MCF 10A (cell line): ENCODE data around the gene VPREB3. TPM values are rescaled to one million over a fixed set of nuclear protein-coding genes. Genes with fewer than 3 reads are reported as not detected.
"Not testable (repeated sequence)": the region's sequence is repeated elsewhere in the genome, so short reads cannot be mapped to it uniquely, and the experiment has no call there.

ENCODE experiments used
- BruUV-seq: library from RNA; stranded (reverse); fragments of 400-500 nt; replicated peaks from 2 replicates; lab custom pipeline; 2021; lab: Mats Ljungman, UMichigan
- CTCF ChIA-PET: fragments of 300-600 bp; sonication (Branson Sonifier 250); formaldehyde crosslinking; extraction: SDS; loops from one replicate; lab custom pipeline; 2021; ENCODE audit warnings: antibody characterized with exemption, inconsistent platforms; lab: Yijun Ruan, JAX
- POLR2A ChIA-PET: fragments of 300-600, 350-650 bp; sonication (Branson Sonifier 250); formaldehyde crosslinking; extraction: SDS; loops from one replicate; lab custom pipeline; 2020; ENCODE audit warnings: antibody characterized with exemption, inconsistent platforms; lab: Yijun Ruan, JAX
- DNase-seq: peaks from one replicate; pipeline ENCODE4 v3.0.0-alpha.2; 2018; ENCODE audit not compliant: unreplicated experiment
- H3K27ac Mint-ChIP-seq: one replicate; pipeline ENCODE4 v1.8.0; 2022; ENCODE audit warnings: mild to moderate bottlenecking, low read depth, mixed read lengths; ENCODE audit not compliant: unreplicated experiment
- H3K27me3 Mint-ChIP-seq: one replicate; pipeline ENCODE4 v1.8.0; 2022; ENCODE audit warnings: mixed read lengths; ENCODE audit not compliant: insufficient read depth, unreplicated experiment
- H3K36me3 Mint-ChIP-seq: one replicate; pipeline ENCODE4 v1.8.0; 2022; ENCODE audit warnings: mild to moderate bottlenecking, moderate library complexity, mixed read lengths; ENCODE audit not compliant: insufficient read depth, unreplicated experiment
- H3K4me1 Mint-ChIP-seq: one replicate; pipeline ENCODE4 v1.8.0; 2022; ENCODE audit warnings: mixed read lengths; ENCODE audit not compliant: insufficient read depth, unreplicated experiment
- H3K4me3 Mint-ChIP-seq: one replicate; pipeline ENCODE4 v1.8.0; 2022; ENCODE audit warnings: mild to moderate bottlenecking, moderate library complexity, mixed read lengths; ENCODE audit not compliant: unreplicated experiment
- H3K9me3 Mint-ChIP-seq: one replicate; pipeline ENCODE4 v1.8.0; 2022; ENCODE audit warnings: mixed read lengths; ENCODE audit not compliant: unreplicated experiment
- CTCF ChIP-seq: fragments of 200-600 bp; IDR thresholded peaks from one replicate; pipeline ENCODE4 v1.8.0; 2022; ENCODE audit warnings: antibody characterized with exemption, mild to moderate bottlenecking; ENCODE audit not compliant: unreplicated experiment
- intact Hi-C: fragments of 100-400 bp; cut with micrococcal nuclease; formaldehyde crosslinking; loops from 2 replicates; pipeline ENCODE4 v1.14.1; 2022
- total RNA-seq: library from RNA; stranded (reverse); gene quantifications from 2 replicates; pipeline ENCODE4 v1.2.3, GENCODE V29; 2022

The VPREB3 gene
- total RNA-seq, 1 experiment from 2014 or later = not detected

GRCh38 chr22:23742505-23743264 lies 11.5 kb downstream of the VPREB3 start:
- H3K9me3 Mint-ChIP-seq = no peaks in the 10 kb centered on the region
- ChIA-PET CTCF (interaction anchor here (0.6 to 1.1 kb wide), 2 partner anchors 103 to 107 kb away, joined by 3 to 4 read pairs; no protein-coding TSS in a partner anchor), POLR2A (interaction anchor here (0.6 kb wide), 1 partner anchor 483 kb away, joined by 3 read pairs; no protein-coding TSS in a partner anchor)
- no peak for TF ChIP-seq CTCF
- H3K4me3 Mint-ChIP-seq = no peak overlapping the region
- H3K4me1 Mint-ChIP-seq = no peaks in the 10 kb centered on the region
- peak overlapping the region; percentile 10 for H3K27ac Mint-ChIP-seq
- no peak for DNase-seq
- H3K36me3 Mint-ChIP-seq = peaks cover 5% of the 10 kb centered on the region
- H3K27me3 Mint-ChIP-seq = no peaks in the 10 kb centered on the region
- no TSS peak for BruUV-seq
- intact Hi-C loops = no loop called here

GRCh38 chr22:23737696-23738095 lies 16.5 kb downstream of the VPREB3 start:
- Mint-ChIP-seq H3K36me3 (peaks cover 5% of the 10 kb centered on the region), H3K27me3 (no peaks in the 10 kb centered on the region), H3K4me3 (no peak overlapping the region), H3K4me1 (no peaks in the 10 kb centered on the region), H3K27ac (no peak overlapping the region), H3K9me3 (no peaks in the 10 kb centered on the region)
- BruUV-seq = no TSS peak
- POLR2A ChIA-PET = no interaction called here
- CTCF ChIA-PET = interaction anchor here (0.6 kb wide), 1 partner anchor 966 kb away, joined by 4 read pairs; no protein-coding TSS in a partner anchor
- TF ChIP-seq CTCF = no peak
- intact Hi-C loops = no loop called here
- DNase-seq = no peak

DNA sequence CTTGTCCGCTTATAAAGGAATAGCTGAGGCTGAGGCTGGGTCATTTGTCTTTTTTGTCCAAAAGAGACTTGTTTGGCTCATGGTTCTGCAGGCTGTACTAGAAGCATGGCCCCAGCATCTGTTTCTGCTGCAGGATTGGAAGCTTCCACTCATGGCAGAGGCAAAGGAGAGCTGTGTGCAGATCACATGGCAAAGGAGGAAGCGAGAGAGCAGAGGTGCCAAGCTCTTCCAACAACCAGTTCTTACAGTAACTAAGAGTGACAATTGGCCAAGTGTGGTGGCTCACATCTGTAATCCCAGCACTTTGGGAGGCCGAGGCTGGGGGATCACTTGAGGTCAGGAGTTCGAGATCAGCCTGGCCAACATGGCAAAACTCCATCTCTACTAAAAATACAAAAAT lies 26.1 kb downstream of the VPREB3 start:
- POLR2A ChIA-PET = interaction anchor here (1.1 kb wide), 1 partner anchor 12 kb away, joined by 4 read pairs; no protein-coding TSS in a partner anchor
- DNase-seq, H3K4me1 Mint-ChIP-seq, H3K36me3 Mint-ChIP-seq, H3K27me3 Mint-ChIP-seq, H3K4me3 Mint-ChIP-seq, H3K27ac Mint-ChIP-seq, intact Hi-C loops, H3K9me3 Mint-ChIP-seq, BruUV-seq, CTCF ChIA-PET: not testable (repeated sequence)

GRCh38 chr22:23722724-23723123 lies 31.5 kb downstream of the VPREB3 start:
- TF ChIP-seq CTCF = no peak
- BruUV-seq = no TSS peak
- no peak for DNase-seq
- intact Hi-C loops = no loop called here
- POLR2A ChIA-PET = interaction anchor here (0.6 to 0.7 kb wide), 2 partner anchors 191 to 519 kb away, joined by 3 to 4 read pairs; no protein-coding TSS in a partner anchor
- Mint-ChIP-seq H3K27ac (no peak overlapping the region), H3K4me3 (no peak overlapping the region), H3K4me1 (no peaks in the 10 kb centered on the region), H3K9me3 (no peaks in the 10 kb centered on the region), H3K36me3 (no peaks in the 10 kb centered on the region), H3K27me3 (peaks cover 10% of the 10 kb centered on the region)
- CTCF ChIA-PET = no interaction called here
